Stomach smooth muscle (tissue), 2 donors: ENCODE measurements around the gene ZNF581.

ENCODE experiments used
- H3K27ac ChIP-seq: one replicate; pipeline ENCODE4 v1.7.0; 2013; ENCODE audit warnings: mild to moderate bottlenecking, low read length, inconsistent platforms
- H3K27me3 ChIP-seq, 2 donors: one replicate each; pipeline ENCODE4 v1.7.0; 2013; ENCODE audit warnings: low read length in 2 of 2; ENCODE audit not compliant: insufficient read depth in 2 of 2, control insufficient read depth in 1 of 2
- H3K36me3 ChIP-seq, 2 donors: one replicate each; pipeline ENCODE4 v1.7.0; 2013; ENCODE audit warnings: low read length in 2 of 2; ENCODE audit not compliant: control insufficient read depth in 2 of 2, insufficient read depth in 2 of 2
- H3K4me1 ChIP-seq: one replicate; pipeline ENCODE4 v1.7.0; 2013; ENCODE audit warnings: low read length; ENCODE audit not compliant: control insufficient read depth, insufficient read depth
- H3K4me3 ChIP-seq, 2 donors: one replicate each; pipeline ENCODE4 v1.7.0; 2013; ENCODE audit warnings: low read length in 2 of 2
- H3K9ac ChIP-seq, 2 donors: one replicate each; pipeline ENCODE4 v1.7.0; 2013; ENCODE audit warnings: low read length in 2 of 2, mild to moderate bottlenecking in 1 of 2
- H3K9me3 ChIP-seq, 2 donors: one replicate each; pipeline ENCODE4 v1.7.0; 2013; ENCODE audit warnings: low read length in 2 of 2; ENCODE audit not compliant: control insufficient read depth in 2 of 2
- donor health status: healthy.
- donor health status: Pancreatic carcinoma.

ZNF581 gene

GRCh38 chr19:55690109-55690768 is 46.8 kb downstream of the ZNF581 start:
- Histone ChIP-seq H3K36me3 (peaks cover 47 to 49% of the 10 kb centered on the region in 2 donors), H3K9ac (no peak overlapping the region), H3K27ac (no peak overlapping the region), H3K4me3 (no peak overlapping the region), H3K9me3 (no peaks in the 10 kb centered on the region), H3K4me1 (peaks cover 2% of the 10 kb centered on the region), H3K27me3 (no peaks in the 10 kb centered on the region)

- Histone ChIP-seq H3K4me1 (peaks cover 2% of the 10 kb centered on the region), H3K9ac (no peak overlapping the region), H3K4me3 (no peak overlapping the region), H3K27ac (no peak overlapping the region), H3K36me3 (peaks cover 44 to 46% of the 10 kb centered on the region in 2 donors), H3K9me3 (no peaks in the 10 kb centered on the region), H3K27me3 (no peaks in the 10 kb centered on the region)
These were observed 47.5 kb downstream of the ZNF581 start for GRCh38 chr19:55690769-55691545.

GRCh38 chr19:55691561-55692481 is 48.4 kb downstream of the ZNF581 start:
- Histone ChIP-seq H3K27ac (no peak overlapping the region), H3K9ac (no peak overlapping the region), H3K9me3 (no peaks in the 10 kb centered on the region), H3K36me3 (peaks cover 41 to 48% of the 10 kb centered on the region in 2 donors), H3K4me1 (no peaks in the 10 kb centered on the region), H3K4me3 (no peak overlapping the region), H3K27me3 (no peaks in the 10 kb centered on the region)

GRCh38 chr19:55692681-55693081 is 49.2 kb downstream of the ZNF581 start:
- Histone ChIP-seq H3K9me3 (no peaks in the 10 kb centered on the region), H3K27me3 (no peaks in the 10 kb centered on the region), H3K27ac (no peak overlapping the region), H3K4me3 (no peak overlapping the region), H3K4me1 (no peaks in the 10 kb centered on the region), H3K36me3 (peaks cover 41 to 52% of the 10 kb centered on the region in 2 donors), H3K9ac (no peak overlapping the region)

- Histone ChIP-seq H3K36me3 (peaks cover 41 to 53% of the 10 kb centered on the region in 2 donors), H3K9ac (no peak overlapping the region)
These were observed 50.0 kb downstream of the ZNF581 start for GRCh38 chr19:55693336-55693974.

GRCh38 chr19:55694241-55694655 is 50.8 kb downstream of the ZNF581 start:
- no peaks in the 10 kb centered on the region for H3K9me3 ChIP-seq
- H3K4me1 ChIP-seq = no peaks in the 10 kb centered on the region
- H3K4me3 ChIP-seq = no peak overlapping the region
- H3K36me3 ChIP-seq = peaks cover 35 to 50% of the 10 kb centered on the region in 2 donors
- no peak overlapping the region for H3K9ac ChIP-seq
- no peaks in the 10 kb centered on the region for H3K27me3 ChIP-seq
- no peak overlapping the region for H3K27ac ChIP-seq

More at GRCh38 chr19:55693336-55693974, 50.0 kb downstream of the ZNF581 start:
- Histone ChIP-seq H3K27me3 (no peaks in the 10 kb centered on the region), H3K27ac (no peak overlapping the region), H3K9me3 (no peaks in the 10 kb centered on the region), H3K4me1 (no peaks in the 10 kb centered on the region), H3K4me3 (no peak overlapping the region)

GRCh38 chr19:55694656-55695491 is 51.4 kb downstream of the ZNF581 start:
- no peaks in the 10 kb centered on the region for H3K27me3 ChIP-seq
- no peak overlapping the region for H3K9ac ChIP-seq
- H3K4me3 ChIP-seq = no peak overlapping the region
- no peaks in the 10 kb centered on the region for H3K4me1 ChIP-seq
- H3K9me3 ChIP-seq = no peaks in the 10 kb centered on the region
- no peak overlapping the region for H3K27ac ChIP-seq
- H3K36me3 ChIP-seq = peaks cover 29 to 45% of the 10 kb centered on the region in 2 donors
